GM12891 (cell line): ENCODE measurements around the gene RRP1B.
"Not testable (repeated sequence)": the region's sequence is repeated elsewhere in the genome, so short reads cannot be mapped to it uniquely, and the experiment has no call there.

ENCODE experiments used
- DNase-seq: peaks from one replicate; pipeline ENCODE4 v3.0.0; 2011; ENCODE audit warnings: low spot score; ENCODE audit not compliant: insufficient read length
- FAIRE-seq: peaks from 2 replicates; lab custom pipeline; 2011; peaks lifted over from hg19 to GRCh38; lab: Jason Lieb, UNC
- PAX5 ChIP-seq: IDR thresholded peaks from 2 replicates; pipeline ENCODE4 v1.6.1; 2011; ENCODE audit warnings: low read length, moderate library complexity, mild to moderate bottlenecking; ENCODE audit not compliant: insufficient read depth, severe bottlenecking
- POLR2A ChIP-seq: IDR thresholded peaks from 2 replicates; pipeline ENCODE4 v1.6.1; 2011; ENCODE audit warnings: low read depth, low read length, control low read depth
- POLR2AphosphoS5 ChIP-seq: IDR thresholded peaks from 2 replicates; pipeline ENCODE4 v1.6.1; 2011; ENCODE audit warnings: low read depth, low read length, control low read depth
- POU2F2 ChIP-seq: IDR thresholded peaks from 2 replicates; pipeline ENCODE4 v1.6.1; 2011; ENCODE audit warnings: low read depth, mild to moderate bottlenecking, control low read depth, low read length, moderate library complexity
- SPI1 ChIP-seq: IDR thresholded peaks from 2 replicates; pipeline ENCODE4 v1.6.1; 2011; ENCODE audit warnings: low read depth, low read length, control low read depth
- TAF1 ChIP-seq: IDR thresholded peaks from 2 replicates; pipeline ENCODE4 v1.6.1; 2011; ENCODE audit warnings: low read depth, low read length, control low read depth

The RRP1B gene

DNA sequence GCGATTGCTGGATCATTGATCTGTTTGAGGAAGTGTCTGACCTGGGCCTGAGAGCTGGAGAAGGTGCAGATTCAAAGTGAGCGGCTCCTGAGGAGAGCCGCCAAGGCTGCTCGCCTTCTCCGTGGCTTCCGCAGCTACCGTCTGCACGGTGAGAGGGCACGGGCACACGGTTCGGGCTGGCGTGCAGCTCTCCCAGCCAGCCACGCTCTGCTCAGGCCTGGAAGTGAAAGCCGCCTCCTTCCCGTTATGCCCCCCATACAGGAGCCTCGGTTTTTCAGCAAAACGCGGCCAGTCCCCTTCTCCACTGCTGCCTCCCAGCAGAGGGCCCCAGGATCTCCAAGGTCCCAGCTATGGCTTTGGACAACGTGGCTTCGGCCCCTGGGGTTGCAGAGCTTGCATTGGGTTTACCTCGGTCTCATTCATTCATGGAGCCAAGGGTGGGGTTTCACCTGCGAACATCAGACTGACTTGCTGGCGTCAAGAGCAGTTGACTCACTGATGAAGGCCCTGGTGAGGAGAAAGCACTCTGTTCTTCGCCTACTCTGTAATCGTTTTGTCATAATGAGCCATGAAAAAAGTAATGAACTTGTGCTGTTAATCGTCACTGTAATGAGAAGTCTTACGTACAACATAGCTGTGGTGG lies 35.2 kb downstream of the RRP1B start:
- FAIRE-seq = no peak
- TF ChIP-seq PAX5 = no peak
- no peak for TF ChIP-seq POLR2A
- no peak for TF ChIP-seq POU2F2
- TF ChIP-seq SPI1 = no peak
- no peak for TF ChIP-seq POLR2AphosphoS5
- no peak for TF ChIP-seq TAF1

DNA sequence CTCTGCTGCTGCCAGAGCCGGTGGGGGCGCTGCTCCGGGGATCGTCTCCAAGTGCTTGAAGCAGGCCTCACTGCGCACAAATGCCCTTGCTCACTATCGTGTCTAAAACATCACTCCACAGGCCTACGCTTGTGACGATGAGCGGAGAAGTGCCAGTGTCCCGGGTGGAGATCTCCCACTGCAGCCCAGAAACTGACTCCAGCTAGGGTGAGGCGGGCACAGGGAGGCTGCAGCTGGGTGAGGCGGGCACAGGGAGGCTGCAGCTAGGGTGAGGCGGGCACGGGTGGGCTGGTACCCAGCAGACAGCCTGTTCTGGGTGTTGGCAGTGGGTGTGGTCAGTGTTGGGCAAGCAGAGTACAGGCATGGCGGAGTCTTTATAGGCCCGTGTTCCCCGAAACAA lies 36.9 kb downstream of the RRP1B start:
- FAIRE-seq (no peak), DNase-seq (no peak)
- TF ChIP-seq TAF1 = no peak
- TF ChIP-seq POLR2A = no peak
- no peak for TF ChIP-seq POU2F2
- TF ChIP-seq POLR2AphosphoS5 = no peak
- TF ChIP-seq SPI1 = no peak
- no peak for TF ChIP-seq PAX5

More for the DNA sequence above, 35.2 kb downstream of the RRP1B start:
- DNase-seq = no peak

DNA sequence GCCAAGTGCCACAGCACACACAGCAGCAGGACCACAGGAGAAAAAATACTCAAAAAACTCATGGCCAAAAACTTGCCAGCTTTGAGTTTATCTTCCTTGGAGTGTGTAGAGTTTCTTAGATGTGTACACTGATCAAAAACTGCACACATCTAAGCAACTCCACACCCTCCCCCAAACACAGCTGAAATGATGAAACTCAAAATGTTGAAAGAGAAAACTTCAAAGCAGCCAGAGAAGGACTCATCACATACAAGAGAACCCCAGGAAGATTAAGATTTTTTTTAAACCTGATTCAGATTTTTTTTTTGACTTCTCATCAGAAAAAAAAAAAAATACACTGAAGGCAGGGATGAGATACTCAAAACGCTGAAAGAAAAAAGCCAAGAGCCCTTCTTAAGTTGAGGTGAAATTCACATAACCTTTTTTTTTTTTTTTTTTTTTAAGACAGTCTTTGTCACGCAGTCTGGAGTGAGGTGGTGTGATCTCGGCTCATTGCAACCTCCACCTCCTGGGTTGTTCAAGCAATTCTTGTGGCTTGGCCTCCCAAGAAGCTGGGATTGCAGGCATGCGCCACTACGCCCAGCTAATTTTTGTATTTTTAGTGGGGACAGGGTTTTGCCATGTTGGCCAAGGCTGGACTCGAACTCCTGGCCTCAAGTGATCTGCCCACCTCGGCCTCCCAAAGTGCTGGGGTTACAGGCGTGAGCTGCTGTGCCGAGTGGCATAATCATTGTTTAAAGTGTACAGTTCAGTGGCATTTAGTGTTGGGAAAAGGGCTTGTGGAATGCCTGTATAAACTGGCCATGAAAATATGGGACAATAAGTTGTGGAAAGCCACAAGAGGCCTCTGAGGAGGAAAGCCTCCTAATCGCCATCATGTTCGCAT lies 38.6 kb downstream of the RRP1B start:
- no peak for DNase-seq
- no peak for FAIRE-seq
- TF ChIP-seq POLR2AphosphoS5 (no peak), POU2F2 (no peak), POLR2A (no peak), PAX5 (no peak), TAF1 (no peak), SPI1 (no peak)

DNA sequence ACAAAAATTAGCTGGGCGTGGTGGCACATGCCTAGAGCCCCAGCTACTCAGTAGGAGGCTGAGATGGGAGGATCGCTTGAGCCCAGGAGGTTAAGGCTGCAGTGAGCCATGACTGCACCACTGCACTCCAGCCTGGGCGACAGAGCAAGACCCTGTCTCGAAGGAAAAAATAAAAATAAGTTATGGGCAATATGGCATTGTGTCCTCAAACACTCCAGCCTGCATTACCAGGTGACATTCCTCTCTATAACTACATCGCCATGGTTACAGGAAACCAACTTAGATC lies 40.1 kb downstream of the RRP1B start:
- not testable (repeated sequence) for DNase-seq, FAIRE-seq

DNA sequence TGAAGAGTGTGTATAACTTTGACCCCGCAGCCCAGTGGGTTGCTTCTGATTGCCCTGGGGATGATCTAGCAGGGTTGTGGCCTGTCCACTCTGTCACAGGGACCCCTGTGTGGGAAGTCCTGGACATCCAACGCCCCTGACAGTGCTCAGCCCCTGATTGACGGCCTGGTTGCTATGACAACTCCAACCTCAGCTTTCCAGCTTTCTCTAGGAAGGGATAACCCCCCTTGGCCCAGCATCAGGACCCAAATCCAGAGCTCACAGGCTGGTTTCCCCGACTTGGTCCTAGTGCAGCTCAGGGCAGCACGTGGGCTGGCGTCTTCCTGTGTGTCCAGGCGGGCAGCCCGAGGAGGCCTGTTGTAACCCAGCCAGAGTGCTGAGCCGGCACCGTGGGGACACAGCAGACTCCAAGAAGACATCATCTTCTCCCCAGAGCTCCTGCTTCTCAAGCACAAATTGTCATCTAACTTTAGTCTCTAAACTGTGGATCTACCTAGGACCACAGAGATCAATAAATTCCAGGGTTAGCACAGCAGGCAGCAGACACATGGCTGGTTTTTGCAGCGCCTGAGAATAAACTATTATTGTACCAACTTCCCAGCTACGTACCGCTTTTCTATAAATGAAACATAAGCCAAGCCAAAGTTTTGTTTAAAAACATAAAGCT lies 40.7 kb downstream of the RRP1B start:
- DNase-seq (no peak), FAIRE-seq (no peak)
- TF ChIP-seq PAX5 (no peak), POLR2AphosphoS5 (no peak), POLR2A (no peak), SPI1 (no peak), TAF1 (no peak), POU2F2 (no peak)

DNA sequence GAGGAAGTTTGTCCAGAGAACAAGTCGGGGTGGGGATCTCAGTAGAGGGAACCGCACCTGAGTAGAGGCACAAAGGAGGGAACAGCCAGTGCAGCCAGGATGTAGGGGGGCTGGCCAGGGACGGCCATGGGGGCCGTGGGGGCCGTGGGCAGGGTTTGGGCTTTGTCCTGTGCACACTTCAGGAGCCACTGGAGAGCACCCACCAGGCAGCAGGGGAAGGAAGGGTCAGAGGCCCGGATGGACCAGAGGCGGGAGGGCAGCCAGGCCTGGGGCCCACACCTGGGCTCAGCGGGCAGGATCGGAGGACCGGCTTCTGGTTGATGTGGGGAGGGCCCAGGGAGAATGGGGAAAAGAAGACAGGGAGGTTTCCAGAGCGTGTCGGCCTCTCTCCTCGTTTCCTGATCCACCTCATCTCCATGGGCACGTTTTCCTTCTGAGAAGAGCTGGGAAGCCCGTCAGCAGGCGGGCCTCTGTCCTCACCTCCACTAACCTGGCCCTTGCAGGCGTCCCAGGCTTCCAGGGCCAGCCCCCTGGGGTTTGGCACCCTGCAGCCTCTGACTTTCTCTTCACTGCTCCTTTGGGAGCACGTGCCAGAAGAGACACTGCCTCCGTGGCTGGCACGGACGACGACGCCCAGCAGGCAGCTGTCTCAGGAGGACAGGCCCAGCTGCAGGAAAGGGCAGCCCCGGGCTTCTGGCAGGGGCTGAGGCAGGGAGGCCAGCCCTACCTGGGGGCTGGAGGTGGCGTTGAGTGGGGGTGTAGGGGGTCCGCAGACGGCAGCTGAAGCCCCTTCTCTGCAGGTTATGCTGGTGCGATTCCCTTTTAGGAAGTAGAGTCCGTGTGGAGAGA lies 42.8 kb downstream of the RRP1B start:
- FAIRE-seq (no peak), DNase-seq (no peak)
- TF ChIP-seq POLR2AphosphoS5 = no peak
- no peak for TF ChIP-seq SPI1
- TF ChIP-seq TAF1 = no peak
- TF ChIP-seq PAX5 = no peak
- no peak for TF ChIP-seq POU2F2
- no peak for TF ChIP-seq POLR2A

DNA sequence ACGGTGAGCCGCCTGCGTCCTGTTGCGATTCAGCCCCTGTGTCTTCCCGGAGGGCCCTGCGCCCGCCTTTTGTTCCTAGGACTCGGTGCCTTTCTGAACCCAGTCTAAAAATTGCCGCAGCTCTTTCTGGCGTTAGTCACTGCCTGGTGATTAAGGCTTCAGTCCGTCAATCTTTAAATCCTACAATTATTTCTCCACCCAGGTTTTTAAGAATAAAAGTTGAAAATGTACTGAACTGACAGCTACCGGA lies 43.4 kb downstream of the RRP1B start:
- DNase-seq (no peak), FAIRE-seq (no peak)
- no peak for TF ChIP-seq PAX5

DNA sequence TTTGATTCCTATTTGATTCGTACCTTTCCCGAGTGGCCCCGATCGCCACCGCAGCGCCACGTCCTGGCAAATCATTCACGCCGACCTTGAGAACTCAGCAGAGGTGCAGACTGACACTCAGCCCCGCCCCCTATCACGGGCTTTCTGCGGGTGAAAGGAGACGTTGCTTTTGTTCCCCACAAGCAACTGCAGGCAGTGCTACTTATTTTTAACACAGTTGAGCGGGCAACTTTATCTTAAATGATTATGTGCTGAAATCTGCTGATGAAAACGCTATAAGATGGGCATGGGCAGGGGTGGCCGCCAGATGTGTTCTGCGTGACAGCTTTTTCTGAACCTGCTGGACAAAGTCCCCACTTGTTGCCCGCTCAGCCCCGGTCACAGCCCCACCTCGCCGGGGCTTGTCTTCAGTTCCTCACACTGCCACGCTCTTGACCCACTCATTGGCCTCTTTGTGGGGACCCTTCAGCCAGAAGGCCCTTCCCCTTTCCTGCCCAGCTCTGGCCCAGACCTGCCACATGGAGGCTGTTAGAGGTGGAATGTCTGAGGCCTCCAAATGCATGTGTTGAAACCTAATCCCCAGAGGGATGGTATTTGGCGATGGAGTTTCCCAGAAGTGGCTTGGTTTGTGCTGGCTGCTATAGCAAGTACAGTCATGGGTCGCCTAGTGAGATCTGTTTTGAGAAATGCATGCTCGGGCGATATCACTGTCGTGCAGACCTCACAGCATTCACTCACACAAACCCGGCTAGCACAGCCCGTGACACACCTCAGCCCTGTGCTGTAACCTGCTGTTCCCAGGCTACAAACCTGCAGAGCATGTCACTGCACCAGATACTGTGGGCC lies 43.9 kb downstream of the RRP1B start:
- FAIRE-seq = peak; percentile 55
- TF ChIP-seq TAF1 (no peak), POLR2AphosphoS5 (no peak), POU2F2 (no peak), SPI1 (no peak), PAX5 (no peak), POLR2A (no peak)
- DNase-seq = no peak

DNA sequence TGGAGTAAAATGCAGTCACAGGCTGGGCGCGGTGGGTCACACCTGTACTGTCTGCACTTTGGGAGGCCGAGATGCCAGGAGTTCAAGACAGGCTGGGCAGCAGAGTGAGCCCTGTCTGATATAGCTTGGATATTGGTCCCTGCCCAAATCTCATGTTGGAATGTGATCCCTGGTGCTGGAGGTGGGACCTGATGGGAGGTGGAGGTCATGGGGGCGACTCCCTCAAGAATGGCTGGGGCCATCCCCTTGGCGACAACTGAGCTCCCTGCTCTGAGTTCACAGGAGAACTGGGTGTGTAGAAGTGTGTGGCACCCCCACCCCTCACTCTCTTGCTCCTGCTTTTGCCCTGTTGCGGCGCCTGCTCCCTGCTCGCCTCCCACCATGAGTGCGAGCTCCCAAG lies 48.1 kb downstream of the RRP1B start:
- FAIRE-seq = no peak
- TF ChIP-seq POU2F2 (no peak), SPI1 (no peak), POLR2A (no peak), PAX5 (no peak), POLR2AphosphoS5 (no peak), TAF1 (no peak)

More for the DNA sequence above, 48.1 kb downstream of the RRP1B start:
- no peak for DNase-seq
